Motor neuron (in vitro differentiated cells): Measurements from ENCODE around the gene FCRL1. TPM values are rescaled to one million over a fixed set of nuclear protein-coding genes. Genes with fewer than 3 reads are reported as not detected.

Source experiments
- ATAC-seq, 8 experiments: fragments of 200-7000 bp; cut with Tn5 transposase; replicated peaks in 6 of 8; 2 replicates each; pipeline ENCODE4 v1.8.0; 2021; ENCODE audit warnings: mild to moderate bottlenecking in 8 of 8, moderate library complexity in 8 of 8
- H3K27ac ChIP-seq, 2 donors: fragments of 250-450 bp; sonication (Bioruptor Pico); 2 replicates each; pipeline ENCODE4 v1.9.0; 2021; ENCODE audit warnings: antibody characterized with exemption in 2 of 2, mild to moderate bottlenecking in 2 of 2, moderate library complexity in 1 of 2
- H3K4me1 ChIP-seq, 2 donors: fragments of 250-450 bp; sonication (Bioruptor Pico); replicated peaks in 1 of 2; 2 replicates each; pipeline ENCODE4 v1.6.1; 2021; ENCODE audit warnings: antibody characterized with exemption in 2 of 2, mild to moderate bottlenecking in 2 of 2, moderate library complexity in 1 of 2
- H3K4me3 ChIP-seq, 5 donors: fragments of 250-450 bp; sonication (Bioruptor Pico); 2 replicates each; pipeline ENCODE4 v1.9.0; 2021; ENCODE audit warnings: antibody characterized with exemption in 5 of 5, mild to moderate bottlenecking in 5 of 5, moderate library complexity in 4 of 5
- WGBS, 10 experiments: fragments of 450-650 bp; shearing (Covaris generic); methylation state at CpG; one replicate each; pipeline ENCODE4 v1.0.0; 2022; 5-methylcytosine and 5-hydroxymethylcytosine counted together
- in situ Hi-C, 9 experiments: fragments of 400-800 bp; cut with MboI; loops; one replicate each; pipeline ENCODE4 v1.15.0; 2021; ENCODE audit warnings: low sequenced_read_pairs in 9 of 9, low pct_unique_long_range_greater_than_20kb in 2 of 9; ENCODE audit not compliant: unreplicated experiment in 9 of 9
- total RNA-seq, 8 experiments: library from RNA; unstranded; fragments of 300-600 nt; gene quantifications; 2 replicates each; pipeline versions ENCODE4 v1.2.3 to v1.2.4, GENCODE V29; 2022

FCRL1 gene
- total RNA-seq, 8 experiments from 2014 or later: 0.14 to 0.17 TPM; not detected in 6

- 0 to 94% (median 57%) methylated on average over 1 to 4 of the region's 4 CpGs; no CpG with 5 or more reads in 3 of the 10 experiments for WGBS, 10 experiments
Measured at GRCh38 chr1:157831968-157832626, 12.2 kb upstream of the FCRL1 start.

GRCh38 chr1:157830887-157831286 lies 11.0 kb upstream of the FCRL1 start:
- Histone ChIP-seq H3K27ac (no peak overlapping the region), H3K4me3 (no peak overlapping the region), H3K4me1 (no peaks in the 10 kb centered on the region)
- in situ Hi-C loops: no loop called here
- WGBS, 10 experiments: 0 to 94% (median 76%) methylated on average over 1 to 2 of the region's 2 CpGs
- ATAC-seq: no peak

More at GRCh38 chr1:157831968-157832626, 12.2 kb upstream of the FCRL1 start:
- in situ Hi-C loops: no loop called here
- Histone ChIP-seq H3K4me1 (no peaks in the 10 kb centered on the region), H3K27ac (no peak overlapping the region), H3K4me3 (no peak overlapping the region)
- no peak for ATAC-seq

- ATAC-seq: no peak
- in situ Hi-C loops: no loop called here
- Histone ChIP-seq H3K4me3 (no peak overlapping the region), H3K27ac (no peak overlapping the region), H3K4me1 (no peaks in the 10 kb centered on the region)
- 11 to 100% (median 84%) methylated on average over 1 to 3 of the region's 3 CpGs for WGBS, 10 experiments
Measured at GRCh38 chr1:157829711-157830110, 9.8 kb upstream of the FCRL1 start.

- ATAC-seq: no peak
- Histone ChIP-seq H3K4me3 (no peak overlapping the region), H3K27ac (no peak overlapping the region), H3K4me1 (no peaks in the 10 kb centered on the region)
- in situ Hi-C loops: no loop called here
Measured at GRCh38 chr1:157829210-157829609, 9.3 kb upstream of the FCRL1 start.

- in situ Hi-C loops: no loop called here
Measured at GRCh38 chr1:157820299-157820698, 379 bp upstream of the FCRL1 start.

GRCh38 chr1:157819215-157819614 lies 705 bp downstream of the FCRL1 start:
- ATAC-seq: no peak
- no peak overlapping the region for H3K27ac ChIP-seq
- in situ Hi-C loops: no loop called here
- no peaks in the 10 kb centered on the region for H3K4me1 ChIP-seq
- 0 to 80% (median 59%) methylated on average over 2 of the region's 2 CpGs; no CpG with 5 or more reads in 3 of the 10 experiments for WGBS, 10 experiments
- H3K4me3 ChIP-seq: no peak overlapping the region

More at GRCh38 chr1:157820299-157820698, 379 bp upstream of the FCRL1 start:
- WGBS, 10 experiments: 0 to 100% (median 68%) methylated on average over 1 to 2 of the region's 2 CpGs
- Histone ChIP-seq H3K27ac (no peak overlapping the region), H3K4me3 (no peak overlapping the region), H3K4me1 (no peaks in the 10 kb centered on the region)
- ATAC-seq: no peak

- H3K4me3 ChIP-seq: no peak overlapping the region
- no peak overlapping the region for H3K27ac ChIP-seq
- 0 to 82% (median 63%) methylated on average over 1 of the region's 1 CpG; no CpG with 5 or more reads in 1 of the 10 experiments for WGBS, 10 experiments
- no peaks in the 10 kb centered on the region for H3K4me1 ChIP-seq
- in situ Hi-C loops: no loop called here
- no peak for ATAC-seq
Measured at GRCh38 chr1:157813269-157813668, 6.7 kb downstream of the FCRL1 start.

- H3K27ac ChIP-seq: no peak overlapping the region
- no peaks in the 10 kb centered on the region for H3K4me1 ChIP-seq
- in situ Hi-C loops: no loop called here
- H3K4me3 ChIP-seq: no peak overlapping the region
- 0 to 100% (median 62%) methylated on average over 1 to 6 of the region's 6 CpGs; no CpG with 5 or more reads in 1 of the 10 experiments for WGBS, 10 experiments
- no peak for ATAC-seq
Measured at GRCh38 chr1:157806431-157807149, 13.3 kb downstream of the FCRL1 start.

- H3K27ac ChIP-seq: no peak overlapping the region
- no peak for ATAC-seq
- in situ Hi-C loops: no loop called here
- no peak overlapping the region for H3K4me3 ChIP-seq
- no peaks in the 10 kb centered on the region for H3K4me1 ChIP-seq
- WGBS, 10 experiments: 2 to 83% (median 78%) methylated on average over 2 to 7 of the region's 7 CpGs; no CpG with 5 or more reads in 5 of the 10 experiments
Measured at GRCh38 chr1:157803851-157804250, 16.1 kb downstream of the FCRL1 start.

GRCh38 chr1:157799996-157800395 lies 19.9 kb downstream of the FCRL1 start:
- in situ Hi-C loops: no loop called here
- H3K4me1 ChIP-seq: no peaks in the 10 kb centered on the region
- no peak overlapping the region for H3K4me3 ChIP-seq
- 0 to 100% (median 63%) methylated on average over 1 of the region's 1 CpG; no CpG with 5 or more reads in 1 of the 10 experiments for WGBS, 10 experiments
- ATAC-seq: no peak
- no peak overlapping the region for H3K27ac ChIP-seq

- in situ Hi-C loops: no loop called here
- peak in 1 of 8 experiments; percentile 73 for ATAC-seq
Measured at GRCh38 chr1:157798211-157798610, 21.7 kb downstream of the FCRL1 start.

GRCh38 chr1:157785248-157785647 lies 34.7 kb downstream of the FCRL1 start:
- no peak overlapping the region for H3K4me3 ChIP-seq
- no peaks in the 10 kb centered on the region for H3K4me1 ChIP-seq
- WGBS, 10 experiments: 0 to 33% (median 13%) methylated on average over 1 of the region's 1 CpG; no CpG with 5 or more reads in 3 of the 10 experiments
- H3K27ac ChIP-seq: no peak overlapping the region
- ATAC-seq: no peak
- in situ Hi-C loops: no loop called here

More at GRCh38 chr1:157798211-157798610, 21.7 kb downstream of the FCRL1 start:
- Histone ChIP-seq H3K4me3 (no peak overlapping the region), H3K4me1 (no peaks in the 10 kb centered on the region), H3K27ac (no peak overlapping the region)
- 10 to 100% (median 81%) methylated on average over 2 to 5 of the region's 5 CpGs; no CpG with 5 or more reads in 1 of the 10 experiments for WGBS, 10 experiments

- in situ Hi-C loops: no loop called here
- 0 to 89% (median 60%) methylated on average over 1 to 3 of the region's 3 CpGs; no CpG with 5 or more reads in 2 of the 10 experiments for WGBS, 10 experiments
- Histone ChIP-seq H3K4me1 (peaks cover 0 to under 1% of the 10 kb centered on the region in 2 donors), H3K27ac (no peak overlapping the region), H3K4me3 (no peak overlapping the region)
- ATAC-seq: no peak
Measured at GRCh38 chr1:157784801-157785200, 35.1 kb downstream of the FCRL1 start.
